Activated naive CD8-positive, alpha-beta T cell treated with anti-CD3 and anti-CD28 coated beads for 36 hours (primary cell): Measurements from ENCODE around the gene SNCB. TPM values are rescaled to one million over a fixed set of nuclear protein-coding genes. Genes with fewer than 3 reads are reported as not detected.

Source experiments
- DNase-seq: peaks from one replicate; pipeline ENCODE4 v3.0.0; 2021
- H3K27ac Mint-ChIP-seq: one replicate; pipeline ENCODE4 v1.8.0; 2022; ENCODE audit warnings: mild to moderate bottlenecking, moderate library complexity, mixed read lengths
- H3K27me3 Mint-ChIP-seq: one replicate; pipeline ENCODE4 v1.8.0; 2022; ENCODE audit warnings: mild to moderate bottlenecking, mixed read lengths
- H3K36me3 Mint-ChIP-seq: one replicate; pipeline ENCODE4 v1.8.0; 2021; ENCODE audit warnings: mild to moderate bottlenecking, mixed read lengths
- H3K4me1 Mint-ChIP-seq: one replicate; pipeline ENCODE4 v1.8.0; 2021; ENCODE audit warnings: mixed read lengths
- H3K4me3 Mint-ChIP-seq: one replicate; pipeline ENCODE4 v1.8.0; 2022; ENCODE audit warnings: mild to moderate bottlenecking, moderate library complexity, mixed read lengths
- H3K9me3 Mint-ChIP-seq: one replicate; pipeline ENCODE4 v1.8.0; 2022; ENCODE audit warnings: mixed read lengths
- total RNA-seq, 2 experiments: library from RNA; stranded (reverse); gene quantifications; one replicate each; pipeline ENCODE4 v1.2.3, GENCODE V29; 2021

SNCB gene
- under 1 TPM; 0.46 to 0.80 TPM for total RNA-seq

DNA sequence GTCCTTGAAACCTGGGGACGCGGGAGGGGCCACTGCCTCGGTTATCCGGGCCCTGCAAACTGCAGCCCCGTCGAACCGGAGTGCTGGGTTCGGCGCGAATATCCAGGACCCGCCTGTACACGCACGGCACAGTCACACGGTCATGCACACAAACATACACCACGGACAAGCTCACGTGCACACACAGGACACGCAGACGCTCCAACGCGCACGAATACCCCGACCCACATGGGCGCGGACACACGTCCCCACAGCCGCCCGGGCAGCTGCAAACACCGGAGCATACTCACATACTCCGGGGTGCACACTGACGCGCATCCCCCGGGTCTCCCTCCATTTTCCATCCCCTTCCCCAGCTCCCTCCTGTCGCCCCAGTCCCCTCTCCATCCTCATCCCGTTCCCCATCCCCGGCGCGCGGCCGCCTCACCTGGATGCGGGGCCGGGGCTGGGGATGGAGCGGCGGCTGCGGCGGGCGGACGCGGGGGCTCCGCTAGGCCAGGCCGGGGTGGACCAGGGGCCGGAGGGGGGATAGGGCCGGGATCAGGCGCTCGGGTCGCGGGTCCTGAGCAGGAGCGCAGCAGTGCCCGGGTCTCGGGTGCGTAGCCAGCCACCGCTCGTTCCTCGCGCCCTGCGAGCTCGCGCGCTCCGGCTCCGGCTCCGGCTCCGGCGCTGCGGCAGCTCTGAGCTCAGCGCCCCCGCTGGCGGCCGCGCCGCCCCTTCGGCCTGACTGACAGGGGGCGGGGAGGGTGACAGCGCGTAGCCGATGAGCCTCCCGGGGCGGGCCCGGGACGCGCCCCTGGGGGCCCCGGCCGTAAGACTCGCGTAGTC, at the start of gene SNCB, which contains the start of gene EIF4E1B:
TSS of gene SNCB (minus strand) at position 682 of the 828 bp plus-strand sequence. CDS start 880 bp downstream, outside the sequence.
TSS of gene EIF4E1B (plus strand) at position 823 of the 828 bp plus-strand sequence. CDS start 12,113 bp downstream, outside the sequence.
- H3K27me3 Mint-ChIP-seq = peaks cover 78% of the 10 kb centered on the region

DNA sequence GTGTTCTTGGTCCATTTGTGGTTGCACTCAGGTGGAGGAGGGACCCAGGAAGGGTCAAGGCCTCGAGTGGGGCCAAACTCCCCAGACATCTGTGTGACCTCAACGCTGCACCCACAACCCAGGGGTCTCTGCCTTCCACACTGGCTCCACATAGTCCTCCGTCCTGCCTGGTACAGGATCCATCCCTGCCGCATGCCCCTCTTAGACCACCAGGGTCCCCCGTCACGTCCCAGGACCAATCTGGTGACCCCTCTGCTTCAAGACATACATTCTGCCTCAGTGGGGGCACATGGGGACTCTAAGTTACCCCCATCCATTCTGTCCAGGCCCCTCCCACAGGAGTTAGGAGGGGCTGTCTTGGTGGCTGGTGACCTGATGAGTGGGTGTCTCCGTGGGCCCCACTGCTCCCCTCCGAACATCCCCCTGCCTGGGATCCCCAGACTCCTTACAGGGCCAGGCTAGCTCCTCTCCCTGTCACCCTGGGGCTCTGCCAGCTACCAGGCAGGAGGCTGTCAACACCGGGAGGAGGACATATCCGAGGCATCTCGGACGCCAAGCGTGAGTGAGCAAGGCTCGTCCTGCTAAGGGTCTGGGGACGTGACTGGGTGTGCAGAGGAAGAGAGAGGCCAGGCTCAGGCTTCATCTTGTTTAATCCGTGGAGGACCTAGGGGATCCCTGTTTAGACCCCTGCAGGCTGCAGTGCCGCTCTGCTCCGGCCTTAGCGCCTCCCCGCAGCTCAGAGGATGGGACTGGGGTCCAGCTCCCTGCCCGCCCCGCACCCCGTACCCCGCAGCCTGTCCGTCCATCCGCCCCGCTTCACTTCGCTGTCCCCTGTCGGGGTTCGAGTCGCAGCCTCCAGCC, 49.3 kb upstream of the SNCB start:
- H3K27ac Mint-ChIP-seq = no peak overlapping the region
- no peaks in the 10 kb centered on the region for H3K9me3 Mint-ChIP-seq
- peaks cover 64% of the 10 kb centered on the region for H3K27me3 Mint-ChIP-seq
- no peak overlapping the region for H3K4me3 Mint-ChIP-seq
- H3K36me3 Mint-ChIP-seq = no peaks in the 10 kb centered on the region
- H3K4me1 Mint-ChIP-seq = no peaks in the 10 kb centered on the region
- DNase-seq = no peak

More for the DNA sequence above, at the start of gene SNCB, which contains the start of gene EIF4E1B:
- Mint-ChIP-seq H3K4me1 (peaks cover 11% of the 10 kb centered on the region), H3K9me3 (no peaks in the 10 kb centered on the region), H3K4me3 (peak within 1 kb of the TSS; percentile 44), H3K27ac (no peak within 1 kb of the TSS), H3K36me3 (no peaks in the 10 kb centered on the region)
- peak; percentile 81 for DNase-seq

DNA sequence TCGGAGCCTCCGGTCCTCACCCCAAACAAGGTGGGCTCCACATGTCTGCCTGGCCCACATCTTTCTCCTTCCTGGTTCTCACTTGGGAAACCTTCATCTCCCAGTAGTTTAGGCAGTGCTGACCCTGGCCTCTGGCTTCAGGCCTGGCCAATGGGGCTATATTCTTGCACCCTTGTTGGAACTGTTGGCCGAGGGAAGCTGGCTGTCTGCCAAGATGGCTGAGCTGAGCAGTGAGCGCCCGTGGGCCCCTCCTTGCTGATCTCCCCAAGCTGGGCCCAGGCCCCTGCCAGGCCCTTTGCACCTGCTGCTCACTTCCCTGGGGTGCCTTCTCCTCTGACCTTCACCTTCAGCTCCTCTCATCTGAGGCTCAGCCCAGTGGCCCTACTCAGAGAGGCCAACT, 48.2 kb upstream of the SNCB start:
- Mint-ChIP-seq H3K9me3 (no peaks in the 10 kb centered on the region), H3K27ac (no peak overlapping the region), H3K27me3 (peaks cover 58% of the 10 kb centered on the region), H3K4me1 (no peaks in the 10 kb centered on the region), H3K36me3 (no peaks in the 10 kb centered on the region), H3K4me3 (no peak overlapping the region)
- no peak for DNase-seq

DNA sequence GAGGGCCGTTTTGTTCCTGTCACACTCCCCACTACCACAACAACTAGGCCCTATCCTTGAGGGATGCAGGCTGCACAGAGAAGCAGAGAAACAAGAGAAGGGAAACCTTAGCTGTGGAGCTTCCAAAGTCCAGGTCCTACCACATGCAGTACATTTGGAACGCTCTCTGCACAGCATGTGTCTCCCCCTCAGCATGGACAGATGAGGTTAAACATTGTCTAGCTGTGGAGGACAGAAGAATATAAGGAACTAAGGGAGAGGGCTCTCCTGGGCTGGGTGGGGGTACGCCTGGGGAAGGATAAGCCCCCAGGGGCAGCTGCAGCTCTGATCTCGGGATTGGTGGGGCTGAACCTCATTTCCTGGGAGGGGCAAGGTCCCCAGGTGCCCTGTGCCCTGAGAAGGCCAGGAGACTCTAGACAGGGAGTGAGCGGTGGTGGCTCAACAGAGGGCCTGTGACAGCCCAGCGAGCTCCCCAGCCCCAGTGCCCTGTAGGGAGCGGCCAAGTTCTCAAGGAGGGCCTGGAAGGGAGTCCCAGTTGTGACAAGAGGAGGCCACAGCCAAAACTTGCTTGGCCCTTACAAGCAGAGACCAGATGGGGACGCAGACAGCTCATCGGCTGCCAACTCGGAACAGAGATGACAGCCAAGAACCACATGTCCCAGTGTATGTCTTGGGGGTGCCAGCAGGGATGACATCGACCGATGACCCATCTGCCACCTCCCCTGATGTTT, 47.0 kb upstream of the SNCB start:
- Mint-ChIP-seq H3K4me1 (no peaks in the 10 kb centered on the region), H3K27ac (no peak overlapping the region), H3K36me3 (no peaks in the 10 kb centered on the region), H3K27me3 (peaks cover 54% of the 10 kb centered on the region), H3K9me3 (no peaks in the 10 kb centered on the region), H3K4me3 (no peak overlapping the region)
- no peak for DNase-seq

DNA sequence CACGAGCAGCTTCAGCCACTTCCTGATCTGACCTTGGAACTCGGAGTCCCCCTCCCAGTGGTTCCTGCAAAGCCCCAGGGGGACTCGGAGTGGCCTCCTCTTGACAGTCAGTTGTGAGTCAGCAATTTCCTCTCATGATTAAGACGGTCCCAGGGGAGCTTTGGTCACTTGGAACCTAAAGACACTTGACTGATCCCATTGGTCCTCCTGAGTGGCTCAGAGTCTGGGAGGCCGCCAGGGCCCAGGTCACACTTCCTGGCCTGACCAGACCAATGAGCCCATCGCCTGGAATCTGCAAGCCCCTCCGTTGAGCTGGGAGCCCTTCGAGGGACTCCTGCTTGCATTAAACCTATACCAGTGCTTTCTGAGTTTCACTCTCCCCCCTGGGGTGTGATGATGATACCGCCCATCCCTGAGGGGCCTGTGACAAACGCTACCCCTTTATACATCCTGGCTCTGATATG, 46.1 kb upstream of the SNCB start:
- Mint-ChIP-seq H3K4me3 (no peak overlapping the region), H3K36me3 (no peaks in the 10 kb centered on the region), H3K4me1 (no peaks in the 10 kb centered on the region), H3K27me3 (peaks cover 49% of the 10 kb centered on the region), H3K27ac (no peak overlapping the region), H3K9me3 (no peaks in the 10 kb centered on the region)
- DNase-seq = no peak

DNA sequence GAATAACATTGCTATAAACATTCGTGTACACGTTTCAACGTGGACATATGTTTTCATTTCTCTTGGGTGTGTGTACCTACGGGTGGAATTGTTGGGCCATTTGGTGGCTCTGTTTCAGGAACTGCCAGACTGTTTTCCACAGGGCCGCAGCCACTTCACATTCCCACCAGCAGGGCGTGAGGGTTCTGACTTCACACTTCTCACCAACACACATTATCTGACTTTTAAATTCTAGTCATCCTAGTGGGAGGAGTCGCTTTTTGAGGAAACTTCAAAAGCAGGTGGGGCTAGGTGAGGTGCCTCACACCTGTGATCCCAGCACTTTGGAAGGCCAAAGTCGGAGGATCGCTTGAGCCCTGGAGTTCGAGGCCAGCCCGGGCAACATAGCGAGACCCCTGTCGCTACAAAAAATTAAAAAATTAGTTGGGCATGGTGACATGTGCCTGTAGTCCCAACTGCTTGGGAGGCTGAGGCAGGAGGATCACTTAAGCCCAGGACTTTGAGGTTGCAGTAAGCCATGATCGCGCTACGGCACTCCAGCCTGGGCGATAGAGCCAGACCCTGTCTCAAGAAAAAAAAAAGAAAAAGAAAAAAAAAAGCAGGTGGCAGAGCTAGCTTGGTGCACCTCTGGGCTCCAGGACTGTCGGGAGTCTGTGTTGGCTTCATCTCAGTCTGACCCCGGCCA, 45.5 kb upstream of the SNCB start:
- Mint-ChIP-seq H3K27me3 (peaks cover 47% of the 10 kb centered on the region), H3K27ac (no peak overlapping the region), H3K9me3 (no peaks in the 10 kb centered on the region), H3K36me3 (no peaks in the 10 kb centered on the region), H3K4me1 (no peaks in the 10 kb centered on the region), H3K4me3 (no peak overlapping the region)
- DNase-seq = no peak

DNA sequence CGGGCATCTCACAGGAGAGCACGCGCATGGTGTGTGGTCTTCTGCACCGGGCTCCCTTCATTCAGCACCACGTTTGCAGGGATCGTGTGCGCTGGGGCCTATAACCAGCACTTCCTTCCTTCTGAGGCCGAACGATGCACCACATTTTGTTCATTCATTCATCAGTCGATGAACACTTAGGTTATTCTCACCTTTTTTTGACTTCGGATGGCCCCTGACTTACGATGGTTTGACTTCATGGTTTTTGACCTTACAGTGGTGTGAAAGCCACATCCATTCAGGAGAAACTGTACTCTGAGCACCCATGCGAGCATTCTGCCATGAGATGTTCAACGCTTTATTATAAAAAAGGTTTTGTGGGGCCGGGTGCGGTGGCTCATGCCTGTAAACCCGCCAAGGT, 44.5 kb upstream of the SNCB start:
- H3K36me3 Mint-ChIP-seq = no peaks in the 10 kb centered on the region
- no peak overlapping the region for H3K4me3 Mint-ChIP-seq
- no peaks in the 10 kb centered on the region for H3K9me3 Mint-ChIP-seq
- no peaks in the 10 kb centered on the region for H3K4me1 Mint-ChIP-seq
- H3K27ac Mint-ChIP-seq = no peak overlapping the region
- no peak for DNase-seq
- H3K27me3 Mint-ChIP-seq = peaks cover 45% of the 10 kb centered on the region

DNA sequence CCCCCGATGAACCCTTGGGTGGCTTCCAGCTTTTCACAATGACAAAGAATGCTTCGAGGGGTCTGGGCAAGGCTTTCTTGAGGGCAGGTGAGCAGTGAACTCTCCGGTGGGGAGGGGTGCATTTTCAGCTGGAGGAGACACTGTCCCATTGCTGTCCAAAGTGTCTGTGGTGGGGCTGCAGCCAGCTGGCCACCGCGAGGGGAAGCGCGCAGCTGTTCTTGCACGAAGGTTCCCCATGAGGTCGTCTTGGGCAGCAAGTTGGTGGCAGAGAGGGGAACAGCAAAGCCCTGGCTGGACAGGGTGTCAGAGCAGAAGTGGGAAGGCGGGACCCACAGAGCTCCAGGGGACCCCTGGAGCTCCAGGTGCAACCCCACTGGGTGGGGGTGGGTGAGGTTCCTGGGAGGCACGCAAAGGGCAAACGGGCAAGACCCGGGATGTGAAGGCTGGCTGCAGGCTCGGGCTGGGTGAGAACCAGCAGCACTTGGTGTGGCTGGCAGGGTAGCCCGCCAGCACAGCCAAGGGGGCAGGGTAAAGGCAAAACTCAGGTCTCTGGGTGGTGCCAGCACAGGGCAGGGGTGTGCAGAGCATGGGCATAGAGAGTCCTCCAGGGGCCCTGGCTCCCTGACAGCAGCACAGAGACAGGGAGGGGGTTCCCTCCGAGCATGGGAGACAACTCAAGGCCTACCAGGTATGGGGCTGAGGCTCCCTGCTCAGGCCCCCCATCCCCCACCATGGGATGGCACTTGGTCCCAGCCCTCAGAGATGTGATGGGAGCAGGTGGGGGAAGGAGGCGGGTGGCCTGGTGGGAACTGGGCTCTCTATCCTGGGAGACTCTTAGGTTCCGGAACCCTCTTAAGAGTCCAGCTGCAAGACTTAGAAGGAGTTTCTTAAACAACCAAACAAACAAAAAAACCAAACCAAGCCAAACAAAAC, 43.6 kb upstream of the SNCB start:
- Mint-ChIP-seq H3K27ac (no peak overlapping the region), H3K9me3 (no peaks in the 10 kb centered on the region), H3K27me3 (peaks cover 39% of the 10 kb centered on the region), H3K4me3 (no peak overlapping the region), H3K4me1 (no peaks in the 10 kb centered on the region), H3K36me3 (no peaks in the 10 kb centered on the region)
- no peak for DNase-seq

DNA sequence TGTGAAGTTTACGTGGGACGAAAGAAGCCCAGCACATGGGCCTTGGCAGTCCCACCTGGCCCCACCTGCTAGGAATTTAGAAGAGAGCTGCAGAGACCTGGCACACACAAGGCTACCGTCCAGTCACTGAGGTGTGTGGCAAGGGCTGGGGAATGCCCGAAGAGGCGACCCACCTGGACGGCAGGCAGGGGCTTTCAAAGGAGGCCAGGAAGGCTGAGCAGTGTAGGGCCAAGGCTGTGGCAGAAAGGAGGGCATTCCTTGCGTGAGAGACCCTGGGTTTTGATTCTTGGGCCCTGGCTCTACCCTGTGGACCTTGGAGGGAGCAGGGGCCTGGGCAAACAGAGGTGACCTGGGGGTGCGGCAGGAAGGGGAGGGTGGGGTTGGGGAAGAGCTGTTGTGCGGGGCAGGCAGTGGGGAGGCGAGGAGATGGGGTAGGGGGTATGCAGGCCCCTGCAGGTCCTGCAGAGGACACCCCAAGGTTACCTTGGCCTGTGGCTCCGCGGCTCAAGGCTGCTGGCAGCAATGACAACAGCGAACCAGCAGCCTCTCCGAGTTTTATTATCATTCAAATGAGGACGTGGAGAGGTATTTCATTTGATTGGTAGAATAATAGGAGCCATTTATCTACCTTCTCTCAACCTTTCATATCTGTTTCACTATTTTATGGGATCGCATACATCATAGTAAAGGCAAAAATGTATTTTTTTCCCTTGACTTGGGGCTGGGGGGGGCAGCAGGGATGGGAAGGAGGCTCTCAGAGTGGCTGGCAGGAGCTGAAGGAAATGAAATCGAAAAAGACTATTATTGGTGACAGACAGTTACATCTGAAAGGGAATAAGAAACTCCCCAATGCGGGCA, 41.8 kb upstream of the SNCB start:
- DNase-seq = no peak
- no peaks in the 10 kb centered on the region for H3K9me3 Mint-ChIP-seq
- no peak overlapping the region for H3K4me3 Mint-ChIP-seq
- H3K4me1 Mint-ChIP-seq = no peaks in the 10 kb centered on the region
- no peak overlapping the region for H3K27ac Mint-ChIP-seq
- H3K27me3 Mint-ChIP-seq = peaks cover 29% of the 10 kb centered on the region
- no peaks in the 10 kb centered on the region for H3K36me3 Mint-ChIP-seq

DNA sequence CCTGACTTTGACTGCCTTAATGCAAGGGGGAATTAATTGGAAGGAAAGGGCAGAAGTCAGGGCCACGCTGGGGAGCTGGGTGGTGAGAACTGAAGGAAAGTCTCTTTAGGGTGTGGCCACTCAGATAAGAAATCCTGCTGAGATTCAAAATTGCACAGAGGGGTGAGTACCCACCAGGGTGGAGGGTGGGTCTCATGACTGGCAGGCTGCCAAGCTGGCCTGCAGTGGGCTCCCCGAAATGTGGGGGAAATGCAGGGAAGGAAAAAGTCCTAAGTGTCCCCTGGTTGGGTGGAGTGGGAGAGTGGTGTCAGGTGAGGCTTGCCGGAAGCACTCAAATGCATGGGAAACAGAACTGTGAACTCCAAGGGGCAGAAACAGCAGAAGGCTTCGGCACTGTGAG, 41.1 kb upstream of the SNCB start:
- Mint-ChIP-seq H3K4me3 (no peak overlapping the region), H3K36me3 (no peaks in the 10 kb centered on the region), H3K27me3 (peaks cover 30% of the 10 kb centered on the region), H3K9me3 (no peaks in the 10 kb centered on the region), H3K4me1 (no peaks in the 10 kb centered on the region), H3K27ac (no peak overlapping the region)
- no peak for DNase-seq

DNA sequence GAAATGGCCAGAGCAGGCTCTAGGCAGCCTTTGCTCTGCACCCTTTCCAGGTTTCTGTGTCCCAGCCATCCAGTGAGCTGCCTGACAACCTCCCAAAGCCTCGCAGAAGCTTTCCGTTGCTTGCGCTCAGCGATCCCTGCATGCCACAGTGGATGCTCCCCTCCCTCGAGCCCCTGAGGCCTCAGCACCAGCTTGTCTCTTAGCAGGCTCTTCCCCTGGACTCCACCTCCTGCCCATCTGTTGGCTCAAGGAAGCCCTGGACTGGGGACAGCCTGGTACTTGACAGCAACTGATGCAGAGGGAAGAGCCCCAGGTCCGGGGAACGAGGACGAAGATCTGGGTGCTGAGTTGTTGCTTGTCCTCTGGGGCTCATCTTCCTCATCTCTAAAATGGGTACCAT, 40.1 kb upstream of the SNCB start:
- H3K36me3 Mint-ChIP-seq = no peaks in the 10 kb centered on the region
- no peak overlapping the region for H3K27ac Mint-ChIP-seq
- peaks cover 26% of the 10 kb centered on the region for H3K27me3 Mint-ChIP-seq
- H3K4me3 Mint-ChIP-seq = no peak overlapping the region
- no peaks in the 10 kb centered on the region for H3K9me3 Mint-ChIP-seq
- H3K4me1 Mint-ChIP-seq = no peaks in the 10 kb centered on the region
- no peak for DNase-seq

DNA sequence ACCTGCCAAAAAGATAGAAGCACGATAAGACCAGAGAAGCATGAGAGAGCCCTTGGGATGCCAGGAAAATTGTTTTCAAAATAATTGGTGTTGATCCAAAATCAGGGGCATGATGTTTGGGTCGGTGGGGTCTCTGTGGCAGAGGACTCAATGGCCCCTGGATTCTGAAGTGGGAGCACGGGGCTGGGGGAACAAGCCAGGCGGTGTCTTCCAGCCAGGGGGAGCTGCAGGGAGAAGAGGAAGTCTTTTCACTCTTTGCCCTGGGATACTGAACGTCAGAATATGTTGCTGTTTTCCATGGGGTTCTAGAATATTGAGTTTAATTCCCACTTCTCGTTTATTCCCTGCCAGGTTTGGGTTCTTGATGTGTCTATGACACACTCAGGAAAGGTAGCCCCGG, 37.3 kb upstream of the SNCB start:
- Mint-ChIP-seq H3K4me3 (no peak overlapping the region), H3K9me3 (no peaks in the 10 kb centered on the region), H3K4me1 (no peaks in the 10 kb centered on the region), H3K27me3 (peaks cover 29% of the 10 kb centered on the region), H3K36me3 (no peaks in the 10 kb centered on the region), H3K27ac (no peak overlapping the region)
- no peak for DNase-seq

DNA sequence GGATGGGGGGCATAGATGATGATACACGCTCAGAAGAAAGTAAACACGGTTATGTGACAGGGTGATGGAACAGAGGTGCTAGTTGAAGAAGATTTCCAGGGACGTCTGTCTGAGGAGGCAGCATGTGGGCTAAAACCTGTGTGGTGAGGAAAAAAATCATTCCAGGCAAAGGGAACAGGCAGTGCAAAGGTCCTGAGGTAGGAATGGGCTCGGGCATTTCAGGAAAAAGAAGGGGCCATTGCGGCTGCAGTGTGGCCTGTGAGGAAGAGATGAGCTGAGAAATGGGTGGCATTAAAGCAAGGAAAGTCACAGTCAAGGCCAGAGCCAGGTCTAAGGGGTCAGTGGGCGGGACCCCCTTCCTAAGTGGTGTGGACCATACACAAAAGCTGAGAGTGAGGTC, 35.2 kb upstream of the SNCB start:
- Mint-ChIP-seq H3K27me3 (peaks cover 17% of the 10 kb centered on the region), H3K4me3 (no peak overlapping the region), H3K4me1 (peaks cover 4% of the 10 kb centered on the region), H3K36me3 (no peaks in the 10 kb centered on the region), H3K27ac (no peak overlapping the region), H3K9me3 (no peaks in the 10 kb centered on the region)
- DNase-seq = no peak
